A204.1 (cell line): ENCODE data around the gene TTLL8.
"Not testable (repeated sequence)": the region's sequence is repeated elsewhere in the genome, so short reads cannot be mapped to it uniquely, and the experiment has no call there.

ENCODE experiments used
- FAIRE-seq: peaks from 2 replicates; lab custom pipeline; 2012; peaks lifted over from hg19 to GRCh38; lab: Jason Lieb, UNC

TTLL8 gene

DNA sequence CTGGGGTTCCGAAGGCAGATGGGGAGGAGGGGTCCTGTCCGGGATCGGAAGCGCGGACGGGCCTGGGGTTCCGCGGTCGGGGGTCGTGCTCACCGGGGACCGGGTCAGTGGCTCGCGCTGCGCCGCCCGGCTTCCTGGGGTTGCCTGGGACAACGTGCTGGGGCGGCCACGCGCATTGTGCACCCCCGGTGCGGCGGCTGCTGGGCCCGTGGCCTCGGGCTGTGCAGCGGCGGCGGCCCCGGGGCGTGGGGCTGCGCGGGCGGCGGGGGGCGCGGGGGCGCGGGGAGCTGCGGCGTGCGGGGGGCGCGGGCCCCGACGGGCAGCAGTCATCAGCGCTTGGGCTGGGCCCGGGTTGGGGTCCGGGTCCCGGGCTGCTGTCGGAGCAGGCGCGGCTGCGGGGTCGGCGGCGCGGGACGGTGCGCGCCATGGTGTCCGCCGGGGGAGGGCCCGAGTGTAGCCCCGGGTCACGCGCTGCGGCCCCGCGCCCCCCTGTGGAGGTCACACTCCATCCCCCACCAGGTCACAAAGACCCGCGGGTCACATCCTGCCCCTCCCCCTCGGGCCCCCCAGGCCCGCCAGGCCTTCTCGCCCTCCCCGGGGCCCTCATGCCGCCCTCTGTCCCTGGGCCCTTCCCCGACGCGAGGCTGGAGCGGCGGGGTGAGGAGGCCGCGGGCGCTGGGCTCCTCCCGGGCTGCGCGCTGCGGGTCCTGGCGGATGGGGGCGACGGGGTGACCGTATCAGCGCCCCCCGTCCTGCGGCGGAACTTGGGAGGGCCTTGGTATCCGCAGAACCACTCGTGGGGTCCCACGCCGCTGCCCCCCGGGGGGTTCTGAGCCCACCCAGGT, at the start of gene TTLL8:
TTLL8 (minus strand) TSS at position 238 of the 845 bp plus-strand sequence.
- FAIRE-seq: no peak

DNA sequence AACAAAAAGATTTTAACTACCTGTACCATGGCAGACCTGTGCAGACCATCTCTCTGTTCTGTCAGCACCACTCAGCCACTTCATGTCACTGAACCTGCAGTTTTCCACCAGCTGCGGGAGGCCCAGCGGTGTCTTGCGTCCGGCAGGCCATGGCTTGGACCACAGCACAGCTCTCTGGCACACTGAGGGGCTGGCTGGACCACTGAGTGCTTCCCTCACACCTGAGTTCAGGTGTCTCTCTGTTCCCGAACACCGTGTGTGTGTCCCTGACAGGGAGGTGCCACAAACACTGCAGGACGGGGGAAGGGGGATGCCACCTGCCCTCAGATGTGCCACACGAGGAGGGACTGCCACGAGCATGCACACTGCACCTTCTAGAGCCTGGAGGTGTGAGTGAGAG, 49.4 kb upstream of the TTLL8 start:
- FAIRE-seq: no peak

DNA sequence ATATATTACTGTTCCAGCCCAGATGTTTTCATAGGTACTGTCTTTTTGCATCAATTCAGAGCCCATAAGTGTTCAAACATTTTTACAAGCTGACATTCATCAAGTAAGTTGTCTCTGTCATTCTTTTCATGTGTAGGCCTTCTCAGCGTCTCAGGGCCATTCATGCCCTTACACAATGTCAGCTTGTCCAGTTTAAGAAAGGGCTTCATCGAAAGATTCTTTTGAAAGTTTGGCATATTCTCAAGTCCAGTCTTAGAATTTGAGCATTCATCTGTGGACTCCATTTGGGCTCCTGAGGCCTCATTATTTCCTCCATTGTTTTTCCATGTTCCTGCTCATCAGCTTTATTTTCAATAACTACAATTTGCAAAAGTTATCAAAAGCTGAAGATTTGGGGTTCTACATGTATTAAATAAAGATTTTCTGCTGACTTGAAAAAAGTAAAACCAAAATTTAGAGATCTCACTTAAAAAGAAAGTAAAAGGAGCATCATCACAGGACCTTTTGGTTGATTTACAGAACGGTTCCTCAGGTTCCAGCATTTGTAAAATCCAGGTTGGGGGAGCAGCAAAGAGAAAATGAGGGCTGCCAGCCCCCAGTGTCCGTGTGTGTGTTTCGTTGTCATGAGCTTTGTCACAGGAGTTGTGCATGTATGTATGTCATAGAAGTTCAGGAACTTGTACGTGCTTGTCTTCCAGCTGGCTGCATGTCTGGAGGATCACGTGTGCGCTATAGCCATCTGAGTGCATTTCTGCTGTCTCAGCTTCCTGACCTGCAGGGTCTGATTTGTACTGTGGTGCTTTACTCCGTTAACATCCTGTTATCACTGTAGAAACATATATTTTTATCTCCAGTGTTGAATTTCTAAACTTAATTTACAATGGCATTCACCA, 47.4 kb upstream of the TTLL8 start:
- FAIRE-seq: no peak

DNA sequence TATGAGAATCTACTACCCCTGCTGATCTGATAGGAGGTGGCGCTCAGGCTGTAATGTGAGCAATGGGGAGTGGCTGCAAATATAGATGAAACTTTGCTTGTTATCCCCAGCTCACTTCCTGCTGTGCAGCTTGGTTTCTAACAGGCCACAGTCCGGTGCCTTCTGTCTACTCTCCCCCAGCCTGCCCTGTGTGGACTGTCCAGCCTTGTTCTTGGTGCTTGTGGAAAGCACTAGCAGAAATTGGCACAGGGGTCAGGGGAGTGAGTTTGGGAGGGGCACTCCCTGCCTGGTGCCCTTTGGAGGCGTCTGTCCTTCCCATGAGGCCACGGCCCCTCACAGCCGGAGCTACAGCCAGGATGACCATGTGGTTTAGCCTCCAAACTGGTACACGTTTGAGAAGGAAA, 46.0 kb upstream of the TTLL8 start:
- no peak for FAIRE-seq

DNA sequence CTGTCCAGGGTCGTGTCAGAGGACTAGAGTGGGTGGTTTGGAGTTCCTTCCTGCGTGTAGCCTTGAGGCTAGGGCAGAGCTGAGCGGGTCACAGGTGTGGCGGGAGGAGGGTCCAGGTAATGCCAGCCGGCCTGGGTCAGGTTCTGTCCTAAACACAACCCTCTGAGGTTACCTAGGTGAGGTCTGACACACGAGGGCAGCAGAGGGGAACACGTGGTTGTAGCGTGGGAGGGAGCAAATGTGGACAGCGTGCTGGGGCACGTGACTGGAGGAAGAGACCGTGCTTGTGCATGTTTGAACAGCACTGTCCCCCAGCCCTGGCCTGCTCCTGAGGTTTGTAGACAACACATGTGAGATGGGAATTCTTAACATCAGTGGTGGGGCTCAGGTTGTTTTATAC, 44.8 kb upstream of the TTLL8 start:
- no peak for FAIRE-seq

DNA sequence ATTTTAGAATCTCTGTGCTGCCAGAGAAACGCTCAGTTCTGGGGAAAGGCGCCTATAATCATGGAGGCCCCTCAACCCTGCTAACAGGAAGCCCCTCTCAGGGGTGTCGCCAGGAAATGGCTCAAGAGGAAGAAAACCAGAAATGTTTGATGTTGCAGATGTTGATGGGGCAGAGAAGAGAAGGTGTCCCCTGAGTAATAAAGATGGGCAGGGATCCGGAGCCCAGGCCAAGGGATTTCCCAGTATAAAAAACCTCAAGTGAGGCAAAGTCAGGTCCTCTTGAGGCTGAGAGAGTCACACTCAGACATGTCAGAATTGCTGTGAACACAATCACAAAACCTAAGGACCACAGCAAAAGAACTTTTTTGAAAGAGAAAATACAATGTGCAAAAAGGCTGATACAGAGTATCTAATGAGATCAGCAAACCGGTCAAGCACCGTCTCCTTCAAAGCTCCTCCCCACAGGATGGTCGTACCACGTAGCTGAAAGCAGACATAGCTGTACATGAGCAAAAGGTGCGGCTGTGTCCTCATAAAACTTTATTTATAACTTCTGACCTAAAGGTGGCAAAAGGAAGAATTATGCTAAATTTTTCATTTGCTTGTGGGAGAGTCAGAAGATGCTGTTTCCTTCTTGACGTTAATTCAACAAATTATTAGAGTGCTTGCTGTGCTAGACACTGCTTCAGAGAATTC, 43.9 kb upstream of the TTLL8 start:
- no peak for FAIRE-seq

DNA sequence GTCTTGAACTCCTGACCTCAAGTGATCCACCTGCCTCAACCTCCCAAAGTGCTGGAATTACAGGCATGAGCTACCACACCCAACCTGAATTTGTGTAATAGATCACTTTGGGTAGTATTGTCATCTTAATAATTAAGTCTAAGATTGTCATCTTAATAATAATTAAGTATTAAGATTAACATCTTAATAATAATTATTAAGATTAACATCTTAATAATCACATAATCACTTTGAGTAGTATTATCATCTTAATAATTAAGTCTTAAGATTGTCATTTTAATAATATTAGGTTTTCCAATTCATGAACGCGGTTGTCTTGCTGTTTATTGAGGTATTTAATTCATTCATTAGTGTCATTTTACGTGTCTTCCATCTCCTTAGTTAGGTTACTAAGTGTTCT, 40.0 kb upstream of the TTLL8 start:
- FAIRE-seq: peak; percentile 72

DNA sequence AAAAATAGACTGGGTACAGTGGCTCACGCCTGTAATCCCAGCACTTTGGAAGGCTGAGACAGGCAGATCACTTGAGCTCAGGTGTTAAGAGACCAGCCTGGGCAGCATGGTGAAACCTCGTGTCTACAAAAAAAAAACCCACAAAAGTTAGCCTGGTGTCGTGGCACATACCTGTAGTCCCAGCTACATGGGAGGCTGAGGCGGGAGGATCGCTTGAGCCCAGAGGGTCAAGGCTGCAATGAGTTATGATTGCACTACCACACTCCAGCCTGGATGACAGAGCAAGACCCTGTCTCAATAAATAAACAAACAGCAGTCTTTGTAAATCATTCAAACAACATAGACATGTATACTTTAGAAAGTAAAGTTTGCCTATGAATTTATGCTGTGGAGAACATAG, 34.2 kb upstream of the TTLL8 start:
- FAIRE-seq: no peak

DNA sequence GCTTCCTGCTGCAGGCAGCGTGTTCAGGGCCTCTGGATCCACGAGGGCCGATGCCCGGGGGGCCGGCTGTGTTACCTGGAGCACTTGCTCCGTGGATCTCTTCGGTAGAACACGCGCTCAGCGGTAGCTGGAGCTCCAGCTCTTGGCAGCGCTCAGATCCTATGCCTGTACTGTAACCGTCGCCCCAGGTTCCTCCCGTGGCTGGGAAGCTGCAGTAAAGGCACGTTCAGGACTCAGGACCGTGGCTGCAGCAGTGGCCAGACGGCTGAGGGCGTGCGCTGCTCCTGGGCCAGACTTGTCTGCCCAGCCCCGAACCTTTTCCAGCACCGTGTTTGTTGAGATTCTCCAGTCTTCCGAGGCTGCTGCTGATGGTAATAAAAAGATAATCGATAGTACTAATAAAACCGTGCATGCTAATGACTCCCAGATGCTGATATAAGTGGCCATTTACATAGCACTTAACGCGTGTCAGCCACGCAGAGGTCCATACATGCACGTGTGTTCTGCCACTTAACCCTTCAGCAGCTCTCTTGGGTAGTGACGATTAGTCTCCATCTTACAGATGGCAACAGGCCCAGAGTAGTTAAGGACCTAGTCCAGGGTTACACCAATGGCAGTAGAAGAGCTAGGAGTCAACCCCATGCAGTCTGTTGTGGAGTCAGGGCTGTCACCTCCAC, 33.1 kb upstream of the TTLL8 start:
- no peak for FAIRE-seq

DNA sequence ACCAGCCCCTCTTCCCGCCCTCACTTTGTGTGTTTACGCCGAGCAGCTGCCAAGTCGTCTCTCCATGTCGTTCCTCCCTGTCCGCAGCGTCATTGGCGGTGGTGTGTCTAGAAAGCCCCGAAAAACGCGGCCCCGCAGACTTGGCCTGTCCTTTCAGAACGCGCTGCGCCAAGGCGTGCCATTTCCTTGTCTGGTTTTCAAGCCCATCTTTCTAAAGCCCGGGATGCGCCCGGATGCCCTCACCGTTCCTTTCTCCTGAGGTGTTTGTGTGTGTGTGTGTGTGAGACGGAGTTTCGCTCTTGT, 32.3 kb upstream of the TTLL8 start:
- FAIRE-seq: no peak

DNA sequence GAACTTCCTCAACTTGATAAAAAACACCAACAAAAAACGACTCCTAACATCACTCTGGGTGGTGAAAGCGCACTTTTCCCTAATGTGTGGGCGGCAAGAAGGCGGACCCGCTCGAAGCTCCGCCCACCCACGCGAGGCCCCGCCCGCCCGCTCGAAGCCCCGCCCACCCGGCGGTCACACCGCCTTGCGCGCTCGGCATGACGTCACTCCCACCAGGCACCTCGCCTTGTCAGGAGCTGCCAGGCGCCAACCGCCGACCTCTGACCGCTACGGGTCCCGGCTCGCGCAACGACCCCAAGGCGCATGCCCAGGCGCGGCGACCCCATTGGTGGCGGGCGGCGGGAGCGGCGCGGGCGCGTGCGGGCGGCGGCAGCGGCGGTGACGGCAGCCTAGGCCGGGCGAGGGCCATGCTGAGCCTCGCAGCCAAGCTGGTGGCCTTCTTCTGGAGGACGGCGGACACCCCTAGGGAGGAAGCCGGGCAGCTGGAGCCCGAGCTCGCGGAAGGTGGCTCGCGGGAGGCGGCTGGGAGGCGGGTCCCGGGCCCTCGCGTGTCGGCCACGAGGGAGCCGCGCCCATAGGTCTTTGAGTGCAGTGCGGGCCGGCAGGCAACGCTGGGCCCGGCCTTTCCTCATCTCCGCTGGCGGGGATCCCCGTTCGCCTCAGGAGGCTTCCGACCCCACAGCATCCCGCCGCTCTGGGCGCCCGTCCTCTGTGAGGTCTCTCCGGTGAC, 31.7 kb upstream of the TTLL8 start, which contains the start of gene MOV10L1:
MOV10L1 (plus strand) TSS at position 325 of the 730 bp plus-strand sequence; CDS start at position 408, 83 bp downstream.
- FAIRE-seq: no peak

DNA sequence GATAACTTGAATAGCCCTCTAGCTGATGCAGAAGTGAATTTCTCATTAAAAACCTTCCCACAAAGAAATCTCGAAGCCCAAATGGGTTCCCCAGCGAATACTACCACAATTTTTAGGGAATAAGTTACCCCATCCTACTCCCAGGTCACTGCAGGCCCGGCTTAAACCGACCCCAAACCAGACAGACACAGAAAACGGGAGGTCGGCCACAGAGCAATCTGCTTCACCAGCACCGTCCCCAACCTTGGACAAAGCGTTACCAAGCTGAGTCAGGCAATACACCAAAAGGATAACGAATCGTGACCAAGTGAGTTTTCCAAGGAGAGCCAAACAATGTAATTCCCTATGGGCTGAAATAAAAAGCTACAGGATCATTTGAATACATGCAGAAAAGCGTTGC, 31.1 kb upstream of the TTLL8 start:
- FAIRE-seq: no peak

DNA sequence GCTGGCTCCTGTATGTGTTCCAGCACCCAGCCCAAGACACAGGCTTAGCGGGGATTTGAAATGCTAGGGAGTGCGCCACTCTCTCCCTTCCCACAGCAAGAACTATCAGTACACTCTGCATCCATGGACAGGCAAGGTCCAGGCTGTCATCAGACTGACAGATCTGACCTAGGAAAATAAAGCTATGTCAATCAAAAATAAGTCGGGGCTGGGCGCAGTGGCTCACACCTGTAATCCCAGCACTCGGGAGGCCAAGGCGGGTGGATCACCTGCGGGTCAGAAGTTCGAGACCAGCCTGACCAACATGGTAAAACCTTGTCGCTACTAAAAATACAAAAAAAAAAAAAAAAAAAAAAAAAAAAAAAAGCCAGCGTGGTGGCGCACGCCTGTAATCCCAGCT, 30.0 kb upstream of the TTLL8 start:
- no peak for FAIRE-seq

DNA sequence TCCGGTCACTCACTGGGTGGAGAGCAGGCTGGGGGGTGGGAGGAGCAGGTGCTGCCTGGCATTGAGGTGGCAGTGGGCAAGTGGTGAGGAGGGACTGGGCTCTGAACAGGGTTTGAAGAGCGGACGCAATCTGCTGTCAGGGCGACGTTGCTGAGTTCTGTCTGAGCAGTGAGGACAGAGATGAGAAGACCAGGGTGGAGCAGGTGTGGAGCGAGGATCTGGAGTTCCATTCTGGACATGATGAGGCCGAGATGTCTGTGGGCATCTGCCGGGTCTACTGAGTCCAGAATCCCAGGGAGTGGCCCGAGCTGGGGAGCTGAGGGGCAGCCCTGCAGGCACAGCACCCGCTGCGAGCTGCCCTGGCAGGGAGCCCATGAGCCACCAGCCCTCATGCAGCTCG, 29.5 kb upstream of the TTLL8 start:
- no peak for FAIRE-seq

DNA sequence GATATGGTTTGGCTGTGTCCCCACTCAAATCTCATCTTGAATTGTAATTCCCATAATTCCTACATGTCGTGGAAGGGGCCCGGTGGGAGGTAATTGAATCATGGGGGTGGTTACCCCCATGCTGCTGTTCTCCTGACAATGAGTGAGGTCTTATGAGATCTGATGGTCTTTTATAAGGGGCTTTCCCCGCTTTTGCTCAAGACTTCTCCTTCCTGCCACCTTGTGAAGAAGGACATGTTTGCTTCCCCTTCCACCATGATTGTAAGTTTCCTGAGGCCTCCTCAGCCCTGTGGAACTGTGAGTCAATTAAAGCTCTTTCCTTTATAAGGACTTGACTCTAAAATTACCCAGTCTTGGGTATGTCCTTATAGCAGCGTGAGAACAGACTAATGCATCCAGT, 28.9 kb upstream of the TTLL8 start:
- FAIRE-seq: not testable (repeated sequence)

DNA sequence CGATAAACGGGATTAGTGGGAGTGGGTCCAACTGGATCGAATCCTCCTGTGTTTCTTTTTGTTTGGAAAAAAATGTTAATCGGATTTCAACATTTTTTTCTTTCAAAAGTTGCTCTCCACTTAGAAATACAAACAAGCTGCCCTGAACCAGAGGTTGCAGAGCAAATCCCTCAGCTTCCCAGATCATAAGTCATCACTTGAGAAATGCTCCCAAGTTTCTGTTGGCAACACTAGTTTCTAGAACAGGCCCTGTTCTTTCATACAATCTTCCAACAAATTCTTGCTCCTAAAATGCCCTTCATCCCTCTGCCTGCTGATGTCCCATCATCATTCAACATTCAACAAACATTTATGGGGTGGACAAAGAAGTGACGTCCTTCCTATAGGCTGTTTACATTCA, 28.4 kb upstream of the TTLL8 start:
- FAIRE-seq: no peak

DNA sequence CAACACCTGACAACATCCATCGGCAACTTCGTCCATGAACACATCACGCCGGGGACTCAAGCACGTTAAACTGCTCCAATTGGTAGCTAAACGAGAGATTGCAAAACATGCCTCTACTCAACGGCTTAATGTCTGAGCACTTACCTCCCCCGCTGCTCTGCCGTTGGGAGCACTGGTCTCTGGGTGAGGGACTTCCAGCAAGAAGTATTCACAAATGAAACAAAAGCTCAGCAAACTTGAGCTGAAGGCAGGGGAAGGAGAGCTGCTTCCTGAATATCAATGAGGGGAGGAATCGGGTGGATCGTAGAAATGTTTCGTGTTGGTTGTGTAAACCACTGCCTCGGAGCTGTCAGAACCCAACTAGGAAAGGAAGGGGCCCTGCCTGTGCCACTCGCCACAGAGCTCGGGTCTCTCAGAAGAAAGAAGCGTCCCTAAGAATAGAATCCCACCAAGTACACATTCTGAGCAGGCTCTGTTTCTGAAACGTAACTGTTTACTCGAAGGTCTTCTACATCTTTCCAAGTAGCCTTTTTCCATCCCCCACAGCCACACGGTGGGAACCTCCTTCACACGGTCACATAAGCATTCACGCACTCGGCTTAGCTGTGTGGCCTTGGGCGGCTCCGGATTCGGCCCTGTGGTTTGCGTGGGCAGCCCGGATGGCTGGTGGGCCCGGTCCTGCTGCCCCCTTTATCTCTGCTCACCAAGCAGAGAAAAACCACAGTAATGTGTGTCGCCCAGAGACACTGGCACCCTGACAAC, 27.3 kb upstream of the TTLL8 start, which contains the start of gene MLC1:
MLC1 (minus strand) TSS at position 216 of the 762 bp plus-strand sequence. CDS start 524 bp downstream, outside the sequence.
- FAIRE-seq: no peak

DNA sequence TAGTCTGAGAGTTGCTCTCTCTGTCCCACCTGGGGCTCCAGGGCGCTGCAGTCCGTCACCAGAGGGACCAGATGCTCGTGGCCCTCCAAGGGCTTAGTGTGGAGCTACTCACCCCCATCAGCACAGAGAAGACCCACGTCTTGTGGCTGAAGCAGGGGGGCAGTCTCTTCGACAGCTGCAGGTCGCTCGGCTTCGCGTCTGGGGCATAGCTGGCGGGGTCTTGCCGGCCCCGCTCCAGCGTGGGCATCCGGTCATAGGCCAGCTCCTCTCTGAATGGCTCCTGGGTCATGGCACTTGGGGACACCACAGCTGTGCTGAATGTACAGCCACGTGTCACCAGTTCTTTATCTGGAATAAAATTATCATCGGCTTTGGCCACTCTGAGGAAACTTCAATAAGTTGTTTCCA, 26.5 kb upstream of the TTLL8 start:
- no peak for FAIRE-seq

DNA sequence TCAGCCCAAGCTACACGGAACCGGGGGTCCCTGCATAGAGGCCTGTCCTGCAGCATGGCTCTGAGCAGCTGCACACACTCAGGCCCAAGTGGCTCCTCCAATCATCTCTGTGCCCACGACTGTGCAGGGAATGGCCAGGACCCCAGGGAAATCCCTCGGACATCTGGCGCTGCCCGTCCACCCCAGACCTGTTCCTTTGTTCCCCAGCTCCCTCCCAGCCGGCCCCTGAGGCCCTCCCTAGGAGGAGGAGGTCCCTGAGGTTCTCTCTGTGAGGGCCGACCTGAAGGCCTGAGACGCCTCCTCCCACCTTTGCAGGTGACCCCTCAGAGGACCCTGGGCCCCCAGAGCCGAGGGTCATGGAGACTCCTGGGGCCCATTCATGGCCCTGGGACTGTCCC, 26.0 kb upstream of the TTLL8 start:
- FAIRE-seq: no peak

DNA sequence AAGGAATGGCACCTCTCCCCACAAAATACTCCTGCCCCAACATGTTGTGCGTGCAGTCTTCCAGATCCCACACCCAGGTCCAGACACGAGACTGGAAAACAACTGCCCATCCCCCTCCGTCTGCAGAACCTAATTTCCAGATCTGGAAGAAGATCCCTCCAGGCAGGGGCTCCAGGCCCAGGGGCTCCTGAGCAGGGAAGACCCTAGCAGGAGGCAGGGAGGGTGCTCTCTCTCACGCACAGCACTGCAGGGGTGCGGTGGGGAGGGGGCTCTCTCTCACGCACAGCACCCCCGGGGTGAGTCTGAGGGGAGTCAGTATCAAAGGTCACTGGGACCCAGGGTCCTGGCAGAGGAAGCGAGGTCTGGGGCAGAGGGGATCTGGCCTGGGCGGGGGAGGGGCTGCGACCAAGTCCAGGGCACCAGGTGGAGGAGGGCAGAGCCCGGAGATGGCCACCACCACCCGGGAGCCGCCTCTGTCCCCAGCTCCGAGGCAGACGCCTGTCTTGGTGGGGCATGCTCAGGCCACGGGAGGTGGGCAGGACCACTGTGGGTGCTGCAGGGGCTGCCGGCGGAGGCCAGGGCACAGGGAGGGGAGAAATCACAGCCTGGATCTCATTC, 25.5 kb upstream of the TTLL8 start:
- no peak for FAIRE-seq
